GM13976 (cell line): ENCODE measurements around the gene DDX51.
"Not testable (repeated sequence)": the region's sequence is repeated elsewhere in the genome, so short reads cannot be mapped to it uniquely, and the experiment has no call there.

ENCODE experiments used
- DNase-seq: peaks from one replicate; pipeline ENCODE4 v3.0.0; 2012; ENCODE audit warnings: low spot score
- in situ Hi-C: fragments of 300-500 bp; cut with MboI; formaldehyde crosslinking; loops from one replicate; pipeline ENCODE4 v1.12.0; 2022; ENCODE audit warnings: low sequenced_read_pairs, mixed read lengths, inconsistent platforms; ENCODE audit not compliant: unreplicated experiment
- TF ChIP-seq, protein P1 (sequence below): IDR thresholded peaks from 2 replicates; pipeline ENCODE4 v1.5.1; 2012; ENCODE audit warnings: borderline replicate concordance, mild to moderate bottlenecking; ENCODE audit not compliant: insufficient read depth; ENCODE audit errors: extremely low read depth, missing control alignments, control extremely low read depth

Gene DDX51

DNA sequence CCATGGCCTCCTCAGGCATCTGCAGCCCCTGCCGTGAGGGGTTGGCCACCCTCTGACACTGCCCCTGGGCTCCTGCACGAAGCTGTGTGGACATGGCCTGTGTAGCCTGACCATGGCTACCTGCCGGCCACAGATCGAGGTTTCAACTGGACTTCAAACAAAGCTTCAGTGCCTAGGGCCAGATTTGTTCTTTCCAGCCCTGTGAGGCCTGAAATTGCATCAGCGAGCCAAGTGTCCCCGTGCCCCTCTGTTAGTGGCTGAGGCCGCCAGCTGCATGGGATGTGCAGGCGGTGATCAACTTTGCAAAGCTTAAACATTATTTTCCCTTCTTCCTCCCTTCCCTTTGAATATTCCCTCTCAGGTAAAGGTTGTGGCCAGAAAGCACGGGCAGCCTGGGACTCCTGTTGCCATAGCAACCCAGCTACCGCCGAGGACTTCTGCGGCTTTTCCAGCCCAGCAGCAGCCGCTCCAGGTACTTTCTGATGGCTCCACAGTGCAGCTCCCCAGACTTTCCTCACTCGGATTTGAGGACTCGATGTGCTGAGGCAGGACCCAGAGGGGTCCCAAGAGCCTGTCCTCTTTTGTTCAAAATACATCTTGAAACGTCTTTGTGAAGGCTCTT, 35.8 kb downstream of the DDX51 start:
- TF ChIP-seq, protein P1, sequence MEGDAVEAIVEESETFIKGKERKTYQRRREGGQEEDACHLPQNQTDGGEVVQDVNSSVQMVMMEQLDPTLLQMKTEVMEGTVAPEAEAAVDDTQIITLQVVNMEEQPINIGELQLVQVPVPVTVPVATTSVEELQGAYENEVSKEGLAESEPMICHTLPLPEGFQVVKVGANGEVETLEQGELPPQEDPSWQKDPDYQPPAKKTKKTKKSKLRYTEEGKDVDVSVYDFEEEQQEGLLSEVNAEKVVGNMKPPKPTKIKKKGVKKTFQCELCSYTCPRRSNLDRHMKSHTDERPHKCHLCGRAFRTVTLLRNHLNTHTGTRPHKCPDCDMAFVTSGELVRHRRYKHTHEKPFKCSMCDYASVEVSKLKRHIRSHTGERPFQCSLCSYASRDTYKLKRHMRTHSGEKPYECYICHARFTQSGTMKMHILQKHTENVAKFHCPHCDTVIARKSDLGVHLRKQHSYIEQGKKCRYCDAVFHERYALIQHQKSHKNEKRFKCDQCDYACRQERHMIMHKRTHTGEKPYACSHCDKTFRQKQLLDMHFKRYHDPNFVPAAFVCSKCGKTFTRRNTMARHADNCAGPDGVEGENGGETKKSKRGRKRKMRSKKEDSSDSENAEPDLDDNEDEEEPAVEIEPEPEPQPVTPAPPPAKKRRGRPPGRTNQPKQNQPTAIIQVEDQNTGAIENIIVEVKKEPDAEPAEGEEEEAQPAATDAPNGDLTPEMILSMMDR = no peak
- no peak for DNase-seq
- in situ Hi-C loops = no loop called here

DNA sequence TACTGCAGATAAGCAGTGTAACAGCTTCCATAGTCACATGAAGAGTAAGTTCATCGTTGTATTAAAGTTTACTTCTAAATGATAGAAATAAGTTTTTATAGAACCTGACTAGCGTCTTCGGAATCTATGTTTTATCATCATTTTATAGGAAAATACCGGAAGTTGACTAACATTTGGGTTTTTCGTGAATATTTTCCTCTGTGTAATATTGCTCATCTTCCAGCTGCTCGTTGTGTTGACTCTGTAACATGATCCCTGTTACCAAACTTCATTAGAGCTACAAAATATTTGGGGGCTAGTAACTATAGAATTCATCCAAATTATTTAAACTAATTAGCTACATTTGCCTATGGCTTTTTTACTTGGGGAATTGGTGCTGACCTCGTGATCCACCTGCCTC, 37.2 kb downstream of the DDX51 start:
- no peak for DNase-seq
- TF ChIP-seq, protein P1 = no peak
- in situ Hi-C loops = no loop called here

DNA sequence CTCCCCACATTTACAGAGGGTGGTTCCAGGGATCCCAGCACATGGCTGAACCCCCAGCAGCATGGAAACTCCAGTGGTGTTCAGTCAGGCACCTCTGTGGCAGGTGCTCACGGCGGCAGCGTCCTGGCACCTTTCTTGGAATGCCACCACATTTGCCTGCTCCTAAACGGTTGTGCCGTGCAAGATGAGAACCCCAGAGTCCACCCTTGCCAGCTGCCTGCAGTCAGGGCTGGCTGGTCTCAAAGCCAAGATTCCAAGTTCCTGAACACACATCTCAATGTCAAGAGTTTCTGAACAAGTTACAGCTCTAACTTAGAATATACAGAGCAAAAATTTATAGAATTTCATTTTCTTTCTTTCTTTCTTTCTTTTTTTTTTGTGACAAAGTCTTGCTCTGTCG, 38.7 kb downstream of the DDX51 start:
- TF ChIP-seq, protein P1 = no peak
- in situ Hi-C loops = no loop called here
- no peak for DNase-seq

DNA sequence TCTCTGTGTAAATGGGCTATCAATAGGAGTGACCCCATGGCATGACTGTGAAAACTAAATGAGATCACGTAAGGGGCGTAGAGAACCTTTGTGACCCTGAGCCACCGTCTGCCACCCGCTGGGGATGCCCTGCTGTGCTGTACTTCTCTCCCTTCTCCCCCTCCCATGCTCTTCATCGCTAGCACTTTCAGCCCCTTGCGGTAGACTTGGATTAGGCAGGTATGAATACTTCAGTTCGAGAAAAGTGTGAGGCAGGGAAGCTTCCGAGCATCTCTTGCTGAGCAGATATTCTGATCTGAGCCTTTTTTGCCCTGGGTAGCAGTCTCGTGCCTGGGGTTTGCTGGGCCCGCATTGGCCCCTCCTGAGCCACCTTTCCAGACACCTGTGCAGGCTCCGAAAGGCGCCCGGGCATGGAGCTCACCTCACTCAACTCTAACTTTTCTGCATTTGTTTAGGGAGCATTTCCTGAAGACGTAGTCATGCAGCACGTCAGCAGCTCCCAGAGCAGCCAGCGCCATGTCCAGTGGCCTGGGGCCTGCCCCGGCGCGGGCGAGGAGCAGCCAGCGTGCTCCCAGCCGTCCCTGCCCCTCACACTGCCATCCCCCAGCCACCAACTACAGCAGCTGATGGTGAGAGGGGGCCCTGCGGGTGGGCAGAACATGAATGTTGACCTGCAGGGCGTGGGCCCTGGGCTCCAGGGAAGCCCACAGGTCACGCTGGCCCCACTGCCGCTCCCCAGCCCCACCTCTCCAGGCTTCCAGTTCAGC, 40.4 kb downstream of the DDX51 start:
- TF ChIP-seq, protein P1 = no peak
- no peak for DNase-seq
- in situ Hi-C loops = no loop called here

DNA sequence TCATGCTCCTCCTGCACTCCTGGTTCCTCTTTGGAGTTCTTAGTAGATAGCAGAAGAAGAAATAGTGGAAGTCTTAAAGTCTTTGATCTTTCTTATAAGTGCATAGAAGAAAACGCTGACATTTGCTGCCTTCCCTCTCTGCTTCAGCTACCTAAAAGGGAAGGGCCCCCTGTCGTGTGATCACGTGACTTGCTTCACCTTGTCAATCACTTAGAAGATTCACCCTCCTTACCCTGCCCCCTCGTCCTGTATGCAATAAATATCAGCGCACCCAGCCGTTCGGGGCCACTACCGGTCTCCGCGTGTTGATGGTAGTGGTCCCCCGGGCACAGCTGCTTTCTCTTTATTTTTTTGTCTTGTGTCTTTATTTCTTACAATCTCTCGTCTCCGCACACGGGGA, 41.0 kb downstream of the DDX51 start:
- DNase-seq, in situ Hi-C loops: not testable (repeated sequence)

DNA sequence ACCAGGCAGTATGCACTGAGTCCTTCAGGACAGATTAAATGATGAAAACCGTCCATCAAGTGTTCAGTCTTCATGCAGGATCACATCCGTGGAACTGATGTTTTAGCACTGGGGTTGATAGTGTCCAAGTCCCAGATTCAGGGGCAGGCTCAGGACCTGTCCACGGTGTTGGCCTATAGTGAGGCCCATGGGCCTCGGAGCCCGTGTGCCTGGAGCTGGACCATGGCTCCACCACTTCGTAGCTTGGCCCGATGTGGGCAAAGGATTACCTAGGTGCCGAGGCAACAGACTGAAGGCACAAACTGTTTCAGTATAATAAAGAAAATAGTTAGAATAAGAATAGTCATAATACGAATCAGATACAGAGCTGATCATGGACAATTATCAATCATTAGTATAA, 41.8 kb downstream of the DDX51 start:
- TF ChIP-seq, protein P1 = no peak
- no peak for DNase-seq
- in situ Hi-C loops = no loop called here

DNA sequence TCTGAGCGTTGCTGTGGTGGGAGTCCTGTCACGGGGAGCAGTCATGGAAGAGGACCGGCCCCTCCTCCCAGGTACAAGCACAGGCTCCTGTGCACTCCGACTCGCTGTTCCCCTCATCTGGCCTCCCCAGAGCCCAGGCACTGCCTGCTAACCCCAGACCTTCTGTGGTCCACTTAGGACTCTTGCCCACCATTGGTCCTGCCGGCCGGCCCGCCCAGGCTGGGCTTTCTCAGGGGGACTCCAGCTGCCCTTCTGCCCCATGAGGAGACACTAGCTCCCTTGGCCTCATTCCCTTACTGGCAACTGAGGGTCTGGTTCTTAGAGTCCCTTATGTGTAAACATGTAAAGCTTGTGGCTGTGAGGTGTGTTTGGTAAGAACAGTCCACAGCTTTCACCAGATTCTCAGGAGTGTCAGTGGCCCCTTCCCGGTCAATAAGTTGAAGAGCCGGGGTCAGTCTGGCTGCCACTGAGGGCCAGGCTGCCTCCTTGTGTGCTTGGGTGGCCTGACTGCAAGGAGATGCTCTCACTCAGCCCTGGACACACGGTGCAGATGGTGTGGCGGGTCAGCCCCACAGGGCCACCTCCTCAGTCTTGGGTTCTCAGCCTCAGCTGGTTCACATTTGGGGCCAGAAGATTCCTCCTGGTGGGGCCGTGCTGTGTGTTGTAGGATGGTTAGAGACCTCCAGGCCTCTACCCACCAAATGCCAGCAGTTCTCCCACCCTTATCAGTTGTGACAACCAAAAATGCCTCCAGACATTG, 43.6 kb downstream of the DDX51 start:
- TF ChIP-seq, protein P1 = no peak
- in situ Hi-C loops = no loop called here
- no peak for DNase-seq
